ENCODE results near the gene KISS1R. TPM values are rescaled to one million over a fixed set of nuclear protein-coding genes. Genes with fewer than 3 reads are reported as not detected.

KISS1R gene
- total RNA-seq, 2 donors from 2014 or later = not detected

- Histone ChIP-seq H3K27ac (no peak overlapping the region), H3K9me3 (no peaks in the 10 kb centered on the region), H3K4me3 (no peak overlapping the region), H3K36me3 (peaks cover 0 to 6% of the 10 kb centered on the region in 2 donors), H3K27me3 (replicated peaks; ENCODE audit: insufficient read depth) (no peaks in the 10 kb centered on the region), H3K4me1 (replicated peaks) (no peaks in the 10 kb centered on the region)
- TF ChIP-seq CTCF (IDR thresholded peaks at IDR 0.05) (no peak), POLR2AphosphoS5 (IDR thresholded peaks at IDR 0.05) (no peak), POLR2A (IDR thresholded peaks at IDR 0.05) (no peak)
- 79% methylated on average over 30 of the region's 32 CpGs for WGBS
- intact Hi-C loops (cut with DNase I) = no loop called here
- DNase-seq (ENCODE audit: low spot score) = no peak
These were observed 13.8 kb upstream of the KISS1R start for GRCh38 chr19:903266-903797.

- Histone ChIP-seq H3K27me3 (replicated peaks; ENCODE audit: insufficient read depth) (no peaks in the 10 kb centered on the region), H3K4me1 (replicated peaks) (peaks cover 4% of the 10 kb centered on the region), H3K36me3 (peaks cover 0 to 2% of the 10 kb centered on the region in 2 donors), H3K9me3 (no peaks in the 10 kb centered on the region), H3K4me3 (no peak overlapping the region), H3K27ac (no peak overlapping the region)
- no peak for DNase-seq (ENCODE audit: low spot score)
- intact Hi-C loops (cut with DNase I) = no loop called here
- TF ChIP-seq POLR2A (IDR thresholded peaks at IDR 0.05) (no peak), CTCF (IDR thresholded peaks at IDR 0.05) (no peak), POLR2AphosphoS5 (IDR thresholded peaks at IDR 0.05) (no peak)
- 85% methylated on average over 8 of the region's 8 CpGs for WGBS
These were observed 12.6 kb upstream of the KISS1R start for GRCh38 chr19:904545-904944.

DNA sequence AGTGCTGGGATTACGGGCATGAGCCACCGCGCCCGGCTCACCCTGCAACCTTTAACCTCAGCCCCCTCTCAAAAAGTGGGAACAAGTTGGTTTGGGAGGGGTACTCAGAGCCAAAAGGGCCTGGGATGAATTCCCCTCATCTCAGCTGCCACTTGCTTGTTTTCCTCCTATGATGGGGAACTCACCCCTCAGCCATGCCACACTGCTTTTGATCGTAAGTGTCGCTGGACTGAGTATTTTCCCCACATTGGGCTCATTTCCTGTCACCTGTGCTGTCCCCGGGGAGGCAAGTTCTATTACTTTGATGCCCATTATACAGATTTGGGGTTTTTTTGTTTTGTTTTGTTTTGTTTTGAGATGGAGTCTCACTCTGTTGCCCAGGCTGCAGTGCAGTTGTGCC, 10.7 kb upstream of the KISS1R start:
- Histone ChIP-seq H3K36me3 (no peaks in the 10 kb centered on the region), H3K27ac (no peak overlapping the region), H3K27me3 (replicated peaks; ENCODE audit: insufficient read depth) (no peaks in the 10 kb centered on the region), H3K9me3 (no peaks in the 10 kb centered on the region), H3K4me1 (replicated peaks) (peaks cover 4% of the 10 kb centered on the region), H3K4me3 (no peak overlapping the region)
- intact Hi-C loops (cut with DNase I) = no loop called here
- no peak for TF ChIP-seq CTCF (IDR thresholded peaks at IDR 0.05)
- no peak for TF ChIP-seq POLR2AphosphoS5 (IDR thresholded peaks at IDR 0.05)
- 92% methylated on average over 7 of the region's 7 CpGs for WGBS
- DNase-seq (ENCODE audit: low spot score) = no peak

GRCh38 chr19:907183-907853, 9.8 kb upstream of the KISS1R start:
- Histone ChIP-seq H3K27me3 (replicated peaks; ENCODE audit: insufficient read depth) (no peaks in the 10 kb centered on the region), H3K36me3 (no peaks in the 10 kb centered on the region), H3K27ac (no peak overlapping the region), H3K4me3 (no peak overlapping the region), H3K9me3 (no peaks in the 10 kb centered on the region), H3K4me1 (replicated peaks) (peaks cover 4% of the 10 kb centered on the region)
- 80% methylated on average over 14 of the region's 14 CpGs for WGBS
- no peak for DNase-seq (ENCODE audit: low spot score)
- intact Hi-C loops (cut with DNase I) = no loop called here
- TF ChIP-seq POLR2A (IDR thresholded peaks at IDR 0.05) = no peak
- no peak for TF ChIP-seq CTCF (IDR thresholded peaks at IDR 0.05)
- no peak for TF ChIP-seq POLR2AphosphoS5 (IDR thresholded peaks at IDR 0.05)
